HAP-1 (cell line): ENCODE measurements around the gene CRELD2.
A peak's percentile ranks its signal among the peaks of the same experiment; 100 is the strongest.

Experiments used
- DNase-seq, 2 experiments: peaks; one replicate each; pipeline ENCODE4 v3.0.0-alpha.2; 2016 to 2020; ENCODE audit warnings: low spot score in 2 of 2
- H3K27me3 ChIP-seq: fragments of 250-450 bp; sonication (Bioruptor Pico); 2 replicates; pipeline ENCODE4 v1.5.1; 2020; ENCODE audit warnings: low read depth, mild to moderate bottlenecking, moderate library complexity
- H3K36me3 ChIP-seq: fragments of 250-450 bp; sonication (Bioruptor Pico); replicated peaks from 2 replicates; pipeline ENCODE4 v1.5.1; 2020; ENCODE audit warnings: mild to moderate bottlenecking
- H3K4me1 ChIP-seq: fragments of 250-450 bp; sonication (Bioruptor Pico); 2 replicates; pipeline ENCODE4 v1.5.1; 2020; ENCODE audit warnings: mild to moderate bottlenecking
- H3K4me3 ChIP-seq: fragments of 250-450 bp; sonication (Bioruptor Pico); 2 replicates; pipeline ENCODE4 v1.5.1; 2020; ENCODE audit warnings: mild to moderate bottlenecking, moderate library complexity
- H3K9me3 ChIP-seq: fragments of 250-450 bp; sonication (Bioruptor Pico); 2 replicates; pipeline ENCODE4 v1.5.1; 2020; ENCODE audit warnings: mild to moderate bottlenecking, moderate library complexity
- in situ Hi-C: fragments of 300-500 bp; cut with MboI; formaldehyde crosslinking; loops from 3 replicates; pipeline ENCODE4 v1.14.3; 2020; ENCODE audit warnings: low sequenced_read_pairs, inconsistent platforms, mixed read lengths

The CRELD2 gene

GRCh38 chr22:49917974-49918910 lies at the start of gene CRELD2, which contains the start of gene ALG12:
TSS of gene CRELD2 (plus strand) at chr22:49918634. CDS start at chr22:49918770, 136 bp downstream.
TSS of gene ALG12 (minus strand) at chr22:49918438. CDS start at chr22:49913765, 4,673 bp downstream.
- no peaks in the 10 kb centered on the region for H3K27me3 ChIP-seq
- H3K9me3 ChIP-seq = no peaks in the 10 kb centered on the region
- H3K4me1 ChIP-seq = peaks cover 6% of the 10 kb centered on the region; the same call in 1 of the 2 replicates
- DNase-seq = peak; percentile 93 to 98
- peak within 1 kb of the TSS; percentile 77 for H3K4me3 ChIP-seq
- peaks cover 9% of the 10 kb centered on the region for H3K36me3 ChIP-seq
- in situ Hi-C loops = no loop called here

GRCh38 chr22:49869086-49869830 lies 49.2 kb upstream of the CRELD2 start:
- Histone ChIP-seq H3K36me3 (peaks cover 3% of the 10 kb centered on the region), H3K9me3 (peaks cover 24% of the 10 kb centered on the region), H3K4me1 (no peaks in the 10 kb centered on the region), H3K4me3 (no peak overlapping the region), H3K27me3 (no peaks in the 10 kb centered on the region)
- in situ Hi-C loops = no loop called here
- DNase-seq = no peak

GRCh38 chr22:49869845-49870712 lies 48.4 kb upstream of the CRELD2 start:
- in situ Hi-C loops = no loop called here
- Histone ChIP-seq H3K4me1 (no peaks in the 10 kb centered on the region), H3K9me3 (peaks cover 23% of the 10 kb centered on the region), H3K4me3 (no peak overlapping the region), H3K36me3 (peaks cover 3% of the 10 kb centered on the region), H3K27me3 (no peaks in the 10 kb centered on the region)
- no peak for DNase-seq

GRCh38 chr22:49871482-49871881 lies 47.0 kb upstream of the CRELD2 start:
- Histone ChIP-seq H3K4me1 (no peaks in the 10 kb centered on the region), H3K4me3 (no peak overlapping the region), H3K9me3 (peaks cover 19% of the 10 kb centered on the region), H3K36me3 (peaks cover 1% of the 10 kb centered on the region), H3K27me3 (no peaks in the 10 kb centered on the region)
- in situ Hi-C loops = no loop called here
- no peak for DNase-seq

- Histone ChIP-seq H3K9me3 (peaks cover 17% of the 10 kb centered on the region), H3K4me3 (no peak overlapping the region), H3K36me3 (no peaks in the 10 kb centered on the region; the same call in none of the 2 replicates), H3K4me1 (no peaks in the 10 kb centered on the region), H3K27me3 (no peaks in the 10 kb centered on the region)
- in situ Hi-C loops = no loop called here
- DNase-seq = no peak
These were observed 46.1 kb upstream of the CRELD2 start for GRCh38 chr22:49872347-49872746.

- Histone ChIP-seq H3K4me3 (no peak overlapping the region), H3K9me3 (peaks cover 17% of the 10 kb centered on the region)
- in situ Hi-C loops = no loop called here
These were observed 45.0 kb upstream of the CRELD2 start for GRCh38 chr22:49873228-49873940.

GRCh38 chr22:49877642-49878041 lies 40.8 kb upstream of the CRELD2 start:
- H3K9me3 ChIP-seq = peaks cover 8% of the 10 kb centered on the region; the same call in 1 of the 2 replicates
- peaks cover under 1% of the 10 kb centered on the region for H3K36me3 ChIP-seq
- no peak overlapping the region for H3K4me3 ChIP-seq
- H3K27me3 ChIP-seq = no peaks in the 10 kb centered on the region
- no peak for DNase-seq
- no peaks in the 10 kb centered on the region for H3K4me1 ChIP-seq
- in situ Hi-C loops = no loop called here

More at GRCh38 chr22:49873228-49873940, 45.0 kb upstream of the CRELD2 start:
- H3K27me3 ChIP-seq = no peaks in the 10 kb centered on the region
- DNase-seq = no peak
- no peaks in the 10 kb centered on the region; the same call in none of the 2 replicates for H3K36me3 ChIP-seq
- H3K4me1 ChIP-seq = no peaks in the 10 kb centered on the region

- H3K36me3 ChIP-seq = peaks cover 6% of the 10 kb centered on the region
- peaks cover 8% of the 10 kb centered on the region; the same call in 1 of the 2 replicates for H3K9me3 ChIP-seq
- H3K4me3 ChIP-seq = no peak overlapping the region
- H3K27me3 ChIP-seq = no peaks in the 10 kb centered on the region
- DNase-seq = no peak
- in situ Hi-C loops = no loop called here
- no peaks in the 10 kb centered on the region for H3K4me1 ChIP-seq
These were observed 40.2 kb upstream of the CRELD2 start for GRCh38 chr22:49878206-49878605.

GRCh38 chr22:49879871-49880270 lies 38.6 kb upstream of the CRELD2 start:
- Histone ChIP-seq H3K9me3 (peaks cover 8% of the 10 kb centered on the region; the same call in 1 of the 2 replicates), H3K27me3 (no peaks in the 10 kb centered on the region), H3K4me3 (no peak overlapping the region), H3K4me1 (no peaks in the 10 kb centered on the region), H3K36me3 (peaks cover 17% of the 10 kb centered on the region)
- no peak for DNase-seq
- in situ Hi-C loops = no loop called here

GRCh38 chr22:49880281-49880680 lies 38.2 kb upstream of the CRELD2 start:
- no peak overlapping the region for H3K4me3 ChIP-seq
- DNase-seq = peak in 1 of 2 experiments; percentile 33
- no peaks in the 10 kb centered on the region for H3K27me3 ChIP-seq
- peaks cover 21% of the 10 kb centered on the region for H3K36me3 ChIP-seq
- no peaks in the 10 kb centered on the region for H3K4me1 ChIP-seq
- in situ Hi-C loops = no loop called here
- peaks cover 8% of the 10 kb centered on the region; the same call in 1 of the 2 replicates for H3K9me3 ChIP-seq

GRCh38 chr22:49881856-49882255 lies 36.6 kb upstream of the CRELD2 start:
- Histone ChIP-seq H3K4me1 (no peaks in the 10 kb centered on the region), H3K9me3 (0 out of 2 replicates have a peak, but pooled peaks cover 3% of the 10 kb centered on the region), H3K27me3 (no peaks in the 10 kb centered on the region), H3K4me3 (no peak overlapping the region), H3K36me3 (peaks cover 34% of the 10 kb centered on the region)
- no peak for DNase-seq
- in situ Hi-C loops = no loop called here

GRCh38 chr22:49882519-49883293 lies 35.7 kb upstream of the CRELD2 start:
- Histone ChIP-seq H3K9me3 (0 out of 2 replicates have a peak, but pooled peaks cover 2% of the 10 kb centered on the region), H3K36me3 (peaks cover 34% of the 10 kb centered on the region), H3K4me3 (no peak overlapping the region), H3K4me1 (no peaks in the 10 kb centered on the region), H3K27me3 (no peaks in the 10 kb centered on the region)
- DNase-seq = no peak
- in situ Hi-C loops = no loop called here
